ENCODE data around the gene PLOD1.
A peak's percentile ranks its signal among the peaks of the same experiment; 100 is the strongest.

PLOD1 gene

DNA sequence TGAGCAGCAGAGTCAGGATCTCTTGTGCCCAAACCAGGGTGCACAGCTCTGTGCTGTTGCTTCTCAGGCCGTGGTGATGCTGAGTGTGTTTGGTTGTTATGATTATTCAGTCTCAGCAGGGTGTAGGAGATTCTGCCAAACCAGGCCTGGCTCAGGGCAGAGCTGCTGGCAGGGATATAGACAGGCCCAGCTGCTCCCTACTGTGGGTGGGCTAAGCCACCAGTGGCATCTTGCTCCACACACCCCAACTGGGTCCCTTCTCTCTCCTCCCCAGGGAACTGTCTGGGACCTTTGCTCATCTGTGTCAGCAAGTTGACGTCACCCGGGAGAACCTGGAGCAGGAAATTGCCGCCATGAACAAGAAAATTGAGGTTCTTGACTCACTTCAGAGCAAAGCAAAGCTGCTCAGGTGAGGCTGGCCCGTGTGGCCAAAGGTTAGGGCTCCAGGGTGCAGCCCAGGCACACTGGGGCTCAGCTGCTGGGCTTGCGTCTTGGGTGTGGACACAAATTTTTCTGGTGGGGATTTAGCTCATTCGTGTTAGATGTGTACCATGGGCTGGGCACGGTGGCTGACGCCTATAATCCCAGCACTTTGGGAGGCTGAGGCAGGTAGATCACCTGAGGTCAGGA lies 74.9 kb downstream of the PLOD1 start:
- H3K36me3 ChIP-seq (ENCODE audit: control insufficient read depth, insufficient read depth, low read length) = peaks cover 52% of the 10 kb centered on the region
- H3K9ac ChIP-seq (ENCODE audit: low read length) = no peak overlapping the region
- H3K4me1 ChIP-seq (ENCODE audit: control insufficient read depth, insufficient read depth, low read length) = no peaks in the 10 kb centered on the region
- H3K27me3 ChIP-seq (ENCODE audit: control insufficient read depth, insufficient read depth, low read length) = no peaks in the 10 kb centered on the region
- H3K27ac ChIP-seq (ENCODE audit: low read depth, low read length) = no peak overlapping the region
- no peak overlapping the region for H3K4me3 ChIP-seq (ENCODE audit: low read length)

DNA sequence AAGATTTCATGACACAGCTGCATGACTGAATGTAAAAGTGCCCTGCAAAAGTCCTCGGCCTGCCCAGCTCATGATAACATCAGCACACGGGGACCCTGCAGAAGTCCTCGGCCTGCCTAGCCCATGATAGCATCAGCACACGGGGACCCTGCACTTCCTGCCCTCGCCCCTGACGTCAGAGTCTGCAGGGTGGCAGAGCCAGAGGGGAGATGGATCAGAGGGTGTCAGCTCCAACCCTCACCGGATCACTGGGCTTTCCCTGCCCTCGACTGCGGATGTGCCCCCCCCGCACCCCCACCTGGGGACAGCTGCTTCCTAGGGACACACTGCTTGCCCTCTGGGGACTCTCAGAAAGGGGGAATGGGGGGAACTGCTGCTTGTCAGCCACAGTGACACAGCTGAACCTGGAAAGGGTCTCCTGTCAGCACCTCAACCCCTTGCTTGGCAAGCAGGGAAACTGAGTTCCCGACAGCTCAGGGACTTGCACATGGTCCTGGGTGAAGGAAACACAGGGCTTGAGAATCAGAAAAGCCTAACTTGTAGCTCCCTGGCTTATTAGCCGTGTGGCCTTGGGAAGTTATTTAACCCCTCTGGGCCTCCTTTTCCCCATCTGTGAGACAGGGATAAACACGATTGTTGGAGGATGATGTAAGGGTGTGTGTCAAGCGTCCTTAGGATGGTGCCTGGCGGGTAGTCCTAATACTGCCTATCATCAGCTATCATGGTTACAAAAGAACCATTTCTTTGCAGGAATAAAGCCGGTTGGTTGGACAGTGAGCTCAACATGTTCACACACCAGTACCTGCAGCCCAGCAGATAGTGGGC lies 76.4 kb downstream of the PLOD1 start:
- H3K36me3 ChIP-seq (ENCODE audit: control insufficient read depth, insufficient read depth, low read length) = peaks cover 38% of the 10 kb centered on the region
- no peak overlapping the region for H3K4me3 ChIP-seq (ENCODE audit: low read length)
- no peak overlapping the region for H3K9ac ChIP-seq (ENCODE audit: low read length)
- H3K27me3 ChIP-seq (ENCODE audit: control insufficient read depth, insufficient read depth, low read length) = no peaks in the 10 kb centered on the region
- no peaks in the 10 kb centered on the region for H3K4me1 ChIP-seq (ENCODE audit: control insufficient read depth, insufficient read depth, low read length)
- H3K27ac ChIP-seq (ENCODE audit: low read depth, low read length) = no peak overlapping the region

DNA sequence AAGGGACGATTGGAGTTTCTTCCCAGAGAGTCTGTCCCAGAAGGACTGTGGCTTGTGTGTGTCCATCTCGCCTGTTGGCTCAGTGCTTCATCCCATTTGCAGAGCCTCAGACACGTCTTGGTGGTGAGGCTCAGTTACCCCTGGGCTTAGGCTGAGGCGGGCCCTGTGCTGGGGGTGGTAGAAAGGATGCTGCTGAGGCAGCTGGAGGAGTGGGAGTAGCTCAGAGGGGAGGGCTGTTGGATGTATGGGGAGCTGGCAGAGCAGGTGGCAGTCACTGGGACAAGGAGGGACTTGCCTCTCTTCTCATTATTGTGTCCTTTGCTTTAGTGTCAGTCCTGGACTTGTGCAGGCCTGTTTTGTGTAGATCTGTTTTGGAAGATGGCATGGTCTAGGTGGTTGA lies 77.5 kb downstream of the PLOD1 start:
- Histone ChIP-seq H3K36me3 (ENCODE audit: control insufficient read depth, insufficient read depth, low read length) (peaks cover 28% of the 10 kb centered on the region), H3K4me1 (ENCODE audit: control insufficient read depth, insufficient read depth, low read length) (no peaks in the 10 kb centered on the region), H3K27me3 (ENCODE audit: control insufficient read depth, insufficient read depth, low read length) (no peaks in the 10 kb centered on the region), H3K9ac (ENCODE audit: low read length) (no peak overlapping the region), H3K4me3 (ENCODE audit: low read length) (no peak overlapping the region), H3K27ac (ENCODE audit: low read depth, low read length) (no peak overlapping the region)

DNA sequence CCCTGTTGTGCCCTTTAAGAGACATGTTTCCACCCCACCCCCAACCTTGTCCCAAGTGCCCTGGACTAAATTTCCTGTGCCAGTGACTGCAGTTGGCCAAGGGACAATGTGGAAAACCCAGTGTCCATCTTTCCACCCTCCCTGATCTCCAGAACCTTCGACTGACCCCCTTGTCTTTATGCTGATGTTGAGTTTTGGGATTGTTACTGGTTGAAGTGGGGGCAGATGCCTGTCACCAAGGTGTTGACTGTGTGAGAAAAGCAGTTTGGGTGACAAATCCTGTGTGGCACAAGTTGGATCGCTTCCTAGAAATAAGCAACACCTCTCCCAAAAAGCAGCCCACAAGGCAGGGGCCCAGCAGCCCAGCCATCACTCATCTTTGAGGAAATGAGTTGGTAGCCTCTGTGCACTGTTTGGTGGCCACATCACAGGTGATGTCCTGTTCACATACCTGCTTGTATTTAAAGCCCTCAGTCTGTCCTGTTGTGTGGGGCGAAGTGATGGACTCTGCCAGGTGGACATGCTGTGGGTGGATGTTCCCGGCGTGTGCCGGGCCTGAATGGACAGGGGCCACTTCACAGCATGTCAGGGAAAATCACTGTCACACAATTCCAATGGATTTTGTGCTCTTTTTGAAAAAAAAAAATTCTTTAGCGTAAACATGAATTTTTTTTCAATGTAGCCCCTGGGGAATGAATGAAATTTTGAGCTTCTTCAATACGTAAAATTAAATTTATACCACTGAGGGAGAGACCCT lies 78.2 kb downstream of the PLOD1 start:
- H3K27me3 ChIP-seq (ENCODE audit: control insufficient read depth, insufficient read depth, low read length) = no peaks in the 10 kb centered on the region
- no peak overlapping the region for H3K4me3 ChIP-seq (ENCODE audit: low read length)
- H3K4me1 ChIP-seq (ENCODE audit: control insufficient read depth, insufficient read depth, low read length) = no peaks in the 10 kb centered on the region
- no peak overlapping the region for H3K9ac ChIP-seq (ENCODE audit: low read length)
- H3K36me3 ChIP-seq (ENCODE audit: control insufficient read depth, insufficient read depth, low read length) = peaks cover 23% of the 10 kb centered on the region
- H3K27ac ChIP-seq (ENCODE audit: low read depth, low read length) = no peak overlapping the region

DNA sequence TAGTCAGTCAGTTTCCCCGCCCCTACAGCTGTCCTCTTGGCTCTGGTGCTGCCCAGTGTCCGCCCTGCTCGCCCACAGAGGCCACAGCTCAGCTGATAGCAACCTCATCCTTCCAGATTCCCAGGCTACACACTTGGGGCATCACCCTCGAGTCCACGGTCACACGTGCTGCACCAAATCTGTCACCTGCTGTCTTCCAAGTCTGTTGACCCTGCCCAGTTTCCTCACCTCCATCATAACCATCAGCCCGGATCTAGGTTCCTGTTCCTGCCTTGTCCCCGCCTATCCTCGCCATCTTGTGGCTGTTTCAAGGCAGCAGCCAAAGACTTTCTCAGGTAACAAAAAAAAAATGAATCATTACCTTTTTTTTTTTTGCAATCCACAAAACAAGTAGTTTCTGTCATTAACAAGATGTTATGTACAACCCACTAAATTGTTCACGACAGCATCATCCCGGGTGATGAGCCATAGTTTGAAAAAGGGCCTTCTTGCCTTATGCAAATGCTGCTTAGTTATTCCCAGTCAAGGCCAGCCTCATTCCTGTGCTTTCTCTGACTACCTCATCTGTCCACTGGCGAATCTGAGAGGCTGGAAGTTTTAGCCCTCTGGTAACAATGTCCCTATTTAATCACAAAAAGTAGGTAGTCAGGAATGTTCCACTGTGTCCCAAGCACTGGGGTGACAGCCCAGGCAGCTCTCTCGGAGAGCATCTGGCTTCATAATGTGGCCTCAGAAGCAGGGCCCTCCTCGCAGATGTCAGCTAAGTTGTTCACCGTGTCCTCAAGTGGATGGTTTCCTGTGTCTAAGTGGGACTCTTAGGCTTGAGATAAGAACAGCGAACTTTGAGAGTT lies 79.8 kb downstream of the PLOD1 start:
- H3K27ac ChIP-seq (ENCODE audit: low read depth, low read length) = no peak overlapping the region
- H3K4me3 ChIP-seq (ENCODE audit: low read length) = no peak overlapping the region
- H3K4me1 ChIP-seq (ENCODE audit: control insufficient read depth, insufficient read depth, low read length) = no peaks in the 10 kb centered on the region
- H3K9ac ChIP-seq (ENCODE audit: low read length) = no peak overlapping the region
- H3K36me3 ChIP-seq (ENCODE audit: control insufficient read depth, insufficient read depth, low read length) = peaks cover 20% of the 10 kb centered on the region
- H3K27me3 ChIP-seq (ENCODE audit: control insufficient read depth, insufficient read depth, low read length) = no peaks in the 10 kb centered on the region

DNA sequence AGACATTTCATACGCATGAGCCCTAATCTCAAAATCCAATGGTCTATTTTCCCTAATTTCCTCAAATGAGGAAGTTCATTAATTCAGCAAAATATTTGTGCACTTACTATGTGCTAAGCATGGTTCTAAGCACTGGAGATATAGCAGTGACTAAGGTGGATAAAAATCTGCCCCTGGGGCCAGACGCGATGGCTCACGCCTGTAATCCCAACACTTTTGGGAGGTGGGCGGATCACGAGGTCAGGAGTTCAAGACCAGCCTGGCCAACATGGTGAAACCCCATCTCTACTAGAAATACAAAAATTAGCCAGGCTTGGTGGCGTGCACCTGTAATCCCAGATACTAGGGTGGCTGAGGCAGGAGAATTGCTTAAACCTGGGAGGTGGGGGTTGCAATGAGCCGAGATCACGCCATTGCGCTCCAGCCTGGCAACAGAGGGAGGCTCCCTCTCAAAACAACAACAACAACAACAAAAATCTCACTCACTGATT lies 80.5 kb downstream of the PLOD1 start:
- no peaks in the 10 kb centered on the region for H3K27me3 ChIP-seq (ENCODE audit: control insufficient read depth, insufficient read depth, low read length)
- H3K9ac ChIP-seq (ENCODE audit: low read length) = no peak overlapping the region
- no peaks in the 10 kb centered on the region for H3K4me1 ChIP-seq (ENCODE audit: control insufficient read depth, insufficient read depth, low read length)
- H3K36me3 ChIP-seq (ENCODE audit: control insufficient read depth, insufficient read depth, low read length) = peaks cover 19% of the 10 kb centered on the region
- H3K27ac ChIP-seq (ENCODE audit: low read depth, low read length) = no peak overlapping the region
- H3K4me3 ChIP-seq (ENCODE audit: low read length) = no peak overlapping the region

DNA sequence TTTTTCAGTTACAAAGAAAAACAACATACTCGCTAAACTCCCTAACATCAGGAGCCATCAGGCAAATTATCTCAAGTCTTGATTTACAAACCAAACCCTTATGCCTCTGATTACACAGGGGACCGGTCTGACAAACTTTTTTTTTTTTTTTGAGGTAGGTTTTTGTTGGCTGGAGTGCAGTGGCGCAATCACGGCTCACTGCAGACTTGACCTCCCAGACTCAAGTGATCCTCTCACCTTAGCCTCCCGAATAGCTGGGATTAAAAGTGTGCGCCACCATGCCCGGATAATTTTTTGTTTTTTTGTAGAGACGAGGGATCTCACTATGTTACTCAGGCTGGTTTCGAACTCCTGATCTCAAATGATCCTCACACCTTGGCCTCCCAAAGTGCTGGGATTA lies 81.0 kb downstream of the PLOD1 start:
- no peak overlapping the region for H3K27ac ChIP-seq (ENCODE audit: low read depth, low read length)
- H3K9ac ChIP-seq (ENCODE audit: low read length) = no peak overlapping the region
- H3K27me3 ChIP-seq (ENCODE audit: control insufficient read depth, insufficient read depth, low read length) = no peaks in the 10 kb centered on the region
- H3K36me3 ChIP-seq (ENCODE audit: control insufficient read depth, insufficient read depth, low read length) = peaks cover 14% of the 10 kb centered on the region
- no peak overlapping the region for H3K4me3 ChIP-seq (ENCODE audit: low read length)
- no peaks in the 10 kb centered on the region for H3K4me1 ChIP-seq (ENCODE audit: control insufficient read depth, insufficient read depth, low read length)

DNA sequence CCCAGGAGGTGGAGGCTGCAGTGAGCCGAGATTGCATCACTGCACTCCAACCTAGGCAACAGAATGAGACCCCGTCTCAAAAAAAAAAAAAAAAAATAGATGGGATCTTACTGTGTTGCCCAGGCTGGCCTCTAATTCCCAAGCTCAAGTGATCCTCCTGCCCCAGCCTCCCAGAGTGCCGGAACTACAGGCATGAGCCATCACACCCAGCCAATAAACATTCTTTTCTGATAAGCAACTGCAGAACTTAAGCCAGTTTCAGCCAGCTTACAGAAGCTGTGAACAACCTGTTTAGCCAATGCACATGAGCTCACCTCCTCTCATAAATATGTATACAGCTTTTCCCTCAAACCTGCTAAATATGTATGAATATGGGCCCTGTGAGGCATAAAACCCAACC lies 81.7 kb downstream of the PLOD1 start:
- Histone ChIP-seq H3K36me3 (ENCODE audit: control insufficient read depth, insufficient read depth, low read length) (peaks cover 11% of the 10 kb centered on the region), H3K4me1 (ENCODE audit: control insufficient read depth, insufficient read depth, low read length) (no peaks in the 10 kb centered on the region), H3K27ac (ENCODE audit: low read depth, low read length) (no peak overlapping the region), H3K9ac (ENCODE audit: low read length) (no peak overlapping the region), H3K4me3 (ENCODE audit: low read length) (no peak overlapping the region), H3K27me3 (ENCODE audit: control insufficient read depth, insufficient read depth, low read length) (no peaks in the 10 kb centered on the region)

DNA sequence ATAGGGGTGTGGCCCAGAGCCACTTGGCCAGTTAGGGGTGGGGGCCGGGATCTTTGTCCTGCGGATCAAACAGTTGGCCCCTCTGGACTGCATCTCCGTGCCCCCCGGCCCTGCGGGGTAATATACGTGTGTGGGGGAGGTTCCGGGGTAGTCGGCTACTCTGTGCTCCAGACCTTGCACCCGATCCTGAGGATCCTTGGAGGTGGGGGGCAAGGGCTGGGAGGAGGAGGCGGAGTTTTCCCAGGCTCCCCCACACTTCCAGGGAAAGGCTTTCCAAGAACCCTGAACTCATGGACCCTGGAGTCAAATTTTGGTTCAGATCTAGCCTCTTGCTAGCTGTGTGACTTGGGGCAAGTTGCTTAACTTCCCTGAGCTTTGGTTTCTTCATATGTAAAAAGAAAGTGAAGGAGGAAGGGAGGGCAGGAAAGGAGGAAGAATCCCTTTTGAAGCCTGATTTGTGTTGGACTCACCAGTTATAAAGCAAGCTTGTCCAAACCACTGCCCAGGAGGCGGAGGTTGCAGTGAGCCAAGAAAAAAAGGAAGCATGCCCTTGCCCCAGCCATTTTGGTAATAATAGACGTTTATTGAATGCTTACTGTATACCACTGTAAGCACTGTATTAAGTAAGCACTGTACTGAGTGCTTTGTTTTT lies 85.5 kb downstream of the PLOD1 start:
- H3K27me3 ChIP-seq (ENCODE audit: control insufficient read depth, insufficient read depth, low read length) = no peaks in the 10 kb centered on the region
- peak overlapping the region; percentile 7 for H3K9ac ChIP-seq (ENCODE audit: low read length)
- peaks cover 12% of the 10 kb centered on the region for H3K36me3 ChIP-seq (ENCODE audit: control insufficient read depth, insufficient read depth, low read length)
- no peaks in the 10 kb centered on the region for H3K4me1 ChIP-seq (ENCODE audit: control insufficient read depth, insufficient read depth, low read length)
- H3K4me3 ChIP-seq (ENCODE audit: low read length) = peak overlapping the region; percentile 95
- H3K27ac ChIP-seq (ENCODE audit: low read depth, low read length) = peak overlapping the region; percentile 49

DNA sequence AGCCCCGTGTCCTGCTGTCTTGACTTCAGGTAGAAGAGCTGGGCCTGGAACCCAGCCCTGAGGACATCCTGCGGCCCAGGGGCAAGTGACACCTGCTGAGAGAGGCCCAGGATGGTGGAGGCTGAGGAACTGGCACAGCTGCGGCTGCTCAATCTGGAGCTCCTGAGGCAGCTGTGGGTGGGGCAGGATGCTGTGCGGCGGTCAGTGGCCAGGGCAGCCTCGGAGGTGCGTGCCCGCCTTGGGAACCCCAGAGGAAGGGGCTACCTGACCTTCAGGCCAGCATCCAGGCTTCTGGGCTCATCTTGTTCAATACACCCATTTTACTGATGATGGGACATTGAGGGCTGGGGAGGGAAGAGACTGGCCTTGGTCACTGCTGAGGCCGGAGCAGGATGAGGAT lies 87.1 kb downstream of the PLOD1 start:
- H3K27ac ChIP-seq (ENCODE audit: low read depth, low read length) = no peak overlapping the region
- H3K9ac ChIP-seq (ENCODE audit: low read length) = no peak overlapping the region
- H3K4me1 ChIP-seq (ENCODE audit: control insufficient read depth, insufficient read depth, low read length) = no peaks in the 10 kb centered on the region
- H3K4me3 ChIP-seq (ENCODE audit: low read length) = no peak overlapping the region
- no peaks in the 10 kb centered on the region for H3K27me3 ChIP-seq (ENCODE audit: control insufficient read depth, insufficient read depth, low read length)
- H3K36me3 ChIP-seq (ENCODE audit: control insufficient read depth, insufficient read depth, low read length) = peaks cover 18% of the 10 kb centered on the region

DNA sequence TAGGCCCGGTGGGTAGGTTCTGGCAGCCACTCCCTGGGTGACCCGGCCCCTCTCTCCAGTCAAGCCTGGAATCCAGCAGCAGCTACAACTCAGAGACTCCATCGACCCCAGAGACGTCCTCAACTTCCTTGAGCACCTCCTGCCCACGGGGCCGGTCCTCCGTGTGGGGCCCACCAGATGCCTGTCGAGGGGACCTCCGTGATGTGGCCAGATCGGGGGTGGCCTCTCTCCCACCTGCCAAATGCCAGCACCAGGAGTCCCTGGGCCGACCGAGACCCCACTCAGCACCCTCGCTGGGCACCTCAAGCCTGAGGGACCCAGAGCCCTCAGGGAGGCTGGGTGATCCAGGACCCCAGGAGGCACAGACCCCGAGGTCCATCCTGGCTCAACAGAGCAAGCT lies 87.5 kb downstream of the PLOD1 start:
- Histone ChIP-seq H3K36me3 (ENCODE audit: control insufficient read depth, insufficient read depth, low read length) (peaks cover 21% of the 10 kb centered on the region), H3K27ac (ENCODE audit: low read depth, low read length) (no peak overlapping the region), H3K9ac (ENCODE audit: low read length) (no peak overlapping the region), H3K4me3 (ENCODE audit: low read length) (no peak overlapping the region), H3K4me1 (ENCODE audit: control insufficient read depth, insufficient read depth, low read length) (no peaks in the 10 kb centered on the region), H3K27me3 (ENCODE audit: control insufficient read depth, insufficient read depth, low read length) (no peaks in the 10 kb centered on the region)

All from rectal smooth muscle tissue (tissue), 1 donor.